Measurements from ENCODE around the gene BAZ1A. TPM values are rescaled to one million over a fixed set of nuclear protein-coding genes. Genes with fewer than 3 reads are reported as not detected.

Gene BAZ1A
- total and polyA plus RNA-seq, 10 of the 15 experiments (the other 5 are each of a cell fraction or from before 2014, with no cell fraction given), result 34.3 to 96.5 (median 50.7) TPM

DNA sequence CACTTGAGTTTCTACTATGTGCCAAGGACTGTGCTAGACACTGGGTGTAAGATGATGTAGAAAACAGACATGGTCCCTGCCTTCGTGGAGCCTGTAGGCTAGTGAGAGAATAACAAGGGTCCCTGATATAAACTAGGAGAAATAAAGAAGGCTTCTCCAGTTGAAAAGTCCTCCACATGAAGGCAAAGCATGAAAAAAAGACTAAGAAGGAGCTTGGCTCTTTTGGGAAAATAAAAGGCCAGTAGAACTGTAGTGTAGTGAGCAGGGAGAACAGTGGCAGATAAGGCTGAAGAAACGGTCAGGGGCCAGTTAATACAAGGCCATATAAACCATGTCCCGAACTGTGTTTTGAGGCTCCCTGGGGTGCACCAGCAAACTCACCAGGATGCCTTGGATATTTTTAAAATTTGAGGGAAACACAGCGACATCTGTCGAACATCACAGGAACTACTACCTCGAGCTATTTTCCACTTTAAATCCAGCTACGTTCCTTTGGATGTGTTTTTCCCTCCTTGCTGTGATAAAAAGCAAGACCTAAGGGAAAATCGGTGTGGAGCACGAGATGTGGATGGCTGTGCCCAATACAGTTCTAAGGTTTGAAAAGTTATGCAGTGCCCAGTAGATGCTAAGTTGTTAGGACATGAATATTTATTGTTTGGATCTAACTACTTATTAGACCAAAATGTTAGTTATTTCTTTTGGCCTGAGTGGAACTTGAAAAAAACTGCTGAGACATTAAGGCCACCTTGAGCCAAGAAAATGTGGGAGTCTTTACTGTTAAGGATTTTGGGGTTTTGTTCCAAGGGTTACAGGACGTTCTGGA lies 152.2 kb downstream of the BAZ1A start:
- Histone ChIP-seq H3K4me1 (ENCODE audit: control insufficient read depth, insufficient read depth, low read length) (no peaks in the 10 kb centered on the region), H3K9ac (ENCODE audit: control insufficient read depth, insufficient read depth, low read length) (no peak overlapping the region), H3K79me2 (ENCODE audit: control insufficient read depth, insufficient read depth, low read length) (no peaks in the 10 kb centered on the region), H3K27ac (ENCODE audit: control insufficient read depth, insufficient read depth) (no peak overlapping the region), H3K4me2 (ENCODE audit: control insufficient read depth, insufficient read depth) (no peak overlapping the region), H3K36me3 (ENCODE audit: control insufficient read depth in 2 of 2, insufficient read depth in 2 of 2, low read length in 1 of 2) (no peaks in the 10 kb centered on the region), H3K27me3 (replicated peaks in 1 of 2; ENCODE audit: control insufficient read depth in 2 of 2, insufficient read depth in 2 of 2, low read length in 1 of 2) (no peaks in the 10 kb centered on the region), H3K4me3 (no peak overlapping the region), H4K20me1 (ENCODE audit: control insufficient read depth, insufficient read depth) (no peaks in the 10 kb centered on the region), H2AFZ (ENCODE audit: control insufficient read depth, low read depth, low read length) (peak overlapping the region; percentile 49), H3K9me3 (replicated peaks; ENCODE audit: control insufficient read depth, insufficient read depth, low read length) (no peaks in the 10 kb centered on the region)
- CTCF ChIA-PET, result interaction anchor here (0.8 to 5.4 kb wide), 30 partner anchors 11 to 961 kb away, joined by 3 to 145 read pairs (median 6); no protein-coding TSS in a partner anchor
- DNase-seq (ENCODE audit: low read depth, low spot score) (no peak), ATAC-seq (peak; percentile 74), FAIRE-seq (peak; percentile 89)
- RAD21 ChIA-PET (ENCODE audit: unreplicated experiment), result interaction anchor here (0.6 to 4.3 kb wide), 15 partner anchors 10 to 391 kb away, joined by 3 to 72 read pairs (median 4); no protein-coding TSS in a partner anchor
- 4% methylated on average over 10 of the region's 10 CpGs for WGBS (ENCODE audit: insufficient coverage, insufficient replicate concordance, low lambda C conversion rate, missing lambda C conversion rate)
- TF ChIP-seq POLR2AphosphoS2 (IDR thresholded peaks at IDR 0.05; ENCODE audit: low read depth, low read length) (no peak), NFYB (IDR thresholded peaks at IDR 0.05; ENCODE audit: insufficient read depth, low read depth, low read length) (no peak), RBBP5 (conservative IDR thresholded peaks at IDR 0.05) (no peak), SMC3 (IDR thresholded peaks at IDR 0.05; ENCODE audit: borderline replicate concordance, low read length) (peak; percentile 89), WRNIP1 (IDR thresholded peaks at IDR 0.05; ENCODE audit: borderline replicate concordance, low read depth, low read length) (peak; percentile 60; the same call in 1 of the 2 replicates), SIX5 (IDR thresholded peaks at IDR 0.05; ENCODE audit: low read depth, low read length, severe bottlenecking) (no peak), ZNF622 (IDR thresholded peaks at IDR 0.05) (no peak), IKZF1 (conservative IDR thresholded peaks at IDR 0.05) (0 out of 2 replicates have a peak, but pooled peaks have one; percentile 12), MXI1 (IDR thresholded peaks at IDR 0.05; ENCODE audit: low read depth, low read length) (peak; percentile 22; the same call in 1 of the 2 replicates), RAD21 (IDR thresholded peaks at IDR 0.05; ENCODE audit: insufficient read depth, low read depth, low read length) (peak; percentile 66)
- TF ChIP-seq, protein P1, sequence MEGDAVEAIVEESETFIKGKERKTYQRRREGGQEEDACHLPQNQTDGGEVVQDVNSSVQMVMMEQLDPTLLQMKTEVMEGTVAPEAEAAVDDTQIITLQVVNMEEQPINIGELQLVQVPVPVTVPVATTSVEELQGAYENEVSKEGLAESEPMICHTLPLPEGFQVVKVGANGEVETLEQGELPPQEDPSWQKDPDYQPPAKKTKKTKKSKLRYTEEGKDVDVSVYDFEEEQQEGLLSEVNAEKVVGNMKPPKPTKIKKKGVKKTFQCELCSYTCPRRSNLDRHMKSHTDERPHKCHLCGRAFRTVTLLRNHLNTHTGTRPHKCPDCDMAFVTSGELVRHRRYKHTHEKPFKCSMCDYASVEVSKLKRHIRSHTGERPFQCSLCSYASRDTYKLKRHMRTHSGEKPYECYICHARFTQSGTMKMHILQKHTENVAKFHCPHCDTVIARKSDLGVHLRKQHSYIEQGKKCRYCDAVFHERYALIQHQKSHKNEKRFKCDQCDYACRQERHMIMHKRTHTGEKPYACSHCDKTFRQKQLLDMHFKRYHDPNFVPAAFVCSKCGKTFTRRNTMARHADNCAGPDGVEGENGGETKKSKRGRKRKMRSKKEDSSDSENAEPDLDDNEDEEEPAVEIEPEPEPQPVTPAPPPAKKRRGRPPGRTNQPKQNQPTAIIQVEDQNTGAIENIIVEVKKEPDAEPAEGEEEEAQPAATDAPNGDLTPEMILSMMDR (IDR thresholded peaks at IDR 0.05 in 2 of 3, conservative IDR thresholded peaks at IDR 0.05 in 1 of 3; ENCODE audit: control insufficient read depth in 2 of 3, extremely low read depth in 1 of 3, insufficient read depth in 1 of 3, low read depth in 3 of 3, low read length in 3 of 3), result peak; percentile 67 to 78 (median 74)
- SMC1A ChIA-PET (ENCODE audit: uncharacterized antibody, unreplicated experiment), result interaction anchor here (0.6 to 5.7 kb wide), 26 partner anchors 11 to 699 kb away, joined by 3 to 82 read pairs (median 4); no protein-coding TSS in a partner anchor
- BruUV-seq (replicated peaks), result no TSS peak
- POLR2A ChIA-PET, result interaction anchor here (0.6 to 1.2 kb wide), 4 partner anchors 8 to 101 kb away, joined by 3 to 5 read pairs (median 4); partner anchors contain the start of gene CFL2
- in situ Hi-C loops (cut with MboI) (loop anchor here (5.0 kb wide), 1 partner anchor 51 kb away; no protein-coding TSS in a partner anchor), intact Hi-C loops (cut with micrococcal nuclease; ENCODE audit: unreplicated experiment) (loop anchor here (1.0 kb wide), 1 partner anchor 51 kb away; no protein-coding TSS in a partner anchor)

All from GM12878 (cell line).